Kidney epithelial cell (primary cell): Measurements from ENCODE around the gene SND1. TPM values are rescaled to one million over a fixed set of nuclear protein-coding genes. Genes with fewer than 3 reads are reported as not detected.

Experiments used
- DNase-seq: peaks from one replicate; pipeline ENCODE4 v3.0.0-alpha.2; 2010; ENCODE audit warnings: low read depth
- H3K27me3 ChIP-seq: 2 replicates; pipeline ENCODE4 v1.6.0; 2011; ENCODE audit warnings: low read length; ENCODE audit not compliant: control insufficient read depth, insufficient read depth
- H3K36me3 ChIP-seq: 2 replicates; pipeline ENCODE4 v1.5.1; 2011; ENCODE audit warnings: low read length; ENCODE audit not compliant: control insufficient read depth, insufficient read depth
- H3K4me3 ChIP-seq: 2 replicates; pipeline ENCODE4 v1.5.1; 2011; ENCODE audit warnings: low read depth, mild to moderate bottlenecking, control low read depth, low read length
- CTCF ChIP-seq: IDR thresholded peaks from 2 replicates; pipeline ENCODE4 v1.5.1; 2011; ENCODE audit warnings: mild to moderate bottlenecking, moderate library complexity, low read length, control low read depth, inconsistent platforms; ENCODE audit not compliant: insufficient read depth, poor library complexity, severe bottlenecking
- total RNA-seq: library from RNA; depleted of rRNA; stranded (reverse); fragments of >200 nt; gene quantifications from 2 replicates; pipeline ENCODE4 v1.2.3, GENCODE V29; 2015

The SND1 gene
- total RNA-seq, 1 donor from 2014 or later = 257 TPM

- Histone ChIP-seq H3K4me3 (no peak overlapping the region), H3K27me3 (no peaks in the 10 kb centered on the region), H3K36me3 (no peaks in the 10 kb centered on the region)
- DNase-seq = no peak
- TF ChIP-seq CTCF = no peak
These were observed 159.0 kb downstream of the SND1 start for GRCh38 chr7:127810696-127811660.

GRCh38 chr7:127812540-127812939 is 160.5 kb downstream of the SND1 start:
- no peak overlapping the region for H3K4me3 ChIP-seq
- TF ChIP-seq CTCF = no peak

GRCh38 chr7:127813991-127814541 is 162.1 kb downstream of the SND1 start:
- H3K4me3 ChIP-seq = no peak overlapping the region
- H3K36me3 ChIP-seq = no peaks in the 10 kb centered on the region
- no peak for TF ChIP-seq CTCF
- no peaks in the 10 kb centered on the region for H3K27me3 ChIP-seq
- no peak for DNase-seq

More at GRCh38 chr7:127812540-127812939, 160.5 kb downstream of the SND1 start:
- H3K27me3 ChIP-seq = no peaks in the 10 kb centered on the region
- no peak for DNase-seq
- H3K36me3 ChIP-seq = no peaks in the 10 kb centered on the region

- no peak for DNase-seq
- Histone ChIP-seq H3K27me3 (no peaks in the 10 kb centered on the region), H3K36me3 (no peaks in the 10 kb centered on the region), H3K4me3 (no peak overlapping the region)
- TF ChIP-seq CTCF = no peak
These were observed 163.7 kb downstream of the SND1 start for GRCh38 chr7:127815631-127816145.

GRCh38 chr7:127816354-127817190 is 164.6 kb downstream of the SND1 start:
- DNase-seq = peak; percentile 39
- no peak overlapping the region for H3K4me3 ChIP-seq
- no peak for TF ChIP-seq CTCF
- no peaks in the 10 kb centered on the region for H3K36me3 ChIP-seq
- H3K27me3 ChIP-seq = no peaks in the 10 kb centered on the region
